Neural crest cell (in vitro differentiated cells): Measurements from ENCODE around the gene ATF1. TPM values are rescaled to one million over a fixed set of nuclear protein-coding genes. Genes with fewer than 3 reads are reported as not detected.

Source experiments
- DNase-seq: peaks from one replicate; pipeline ENCODE4 v3.0.0; 2021; ENCODE audit warnings: low read depth, mixed read lengths, low spot score
- H3K27ac Mint-ChIP-seq: one replicate; pipeline ENCODE4 v1.8.0; 2021; ENCODE audit warnings: mild to moderate bottlenecking, mixed read lengths; ENCODE audit not compliant: unreplicated experiment
- H3K27me3 Mint-ChIP-seq: 2 replicates; pipeline ENCODE4 v1.8.0; 2021; ENCODE audit warnings: low read depth, mild to moderate bottlenecking, mixed read lengths
- H3K36me3 Mint-ChIP-seq: 2 replicates; pipeline ENCODE4 v1.8.0; 2021; ENCODE audit warnings: low read depth, mild to moderate bottlenecking, mixed read lengths
- H3K4me1 Mint-ChIP-seq: 2 replicates; pipeline ENCODE4 v1.8.0; 2021; ENCODE audit warnings: mixed read lengths
- H3K4me3 Mint-ChIP-seq: one replicate; pipeline ENCODE4 v1.8.0; 2021; ENCODE audit warnings: mild to moderate bottlenecking, mixed read lengths
- H3K9me3 Mint-ChIP-seq: 2 replicates; pipeline ENCODE4 v1.8.0; 2021; ENCODE audit warnings: mixed read lengths
- total RNA-seq: library from RNA; stranded (reverse); gene quantifications from 2 replicates; pipeline ENCODE4 v1.2.1, GENCODE V29; 2021
- TF ChIP-seq, protein P1 (sequence below): fragments of 200-600 bp; sonication (generic); conservative IDR thresholded peaks from 2 replicates; pipeline ENCODE4 v1.5.0; 2021; ENCODE audit warnings: antibody characterized with exemption, mild to moderate bottlenecking

ATF1 gene
- total RNA-seq, 1 donor from 2014 or later = 31.7 TPM

DNA sequence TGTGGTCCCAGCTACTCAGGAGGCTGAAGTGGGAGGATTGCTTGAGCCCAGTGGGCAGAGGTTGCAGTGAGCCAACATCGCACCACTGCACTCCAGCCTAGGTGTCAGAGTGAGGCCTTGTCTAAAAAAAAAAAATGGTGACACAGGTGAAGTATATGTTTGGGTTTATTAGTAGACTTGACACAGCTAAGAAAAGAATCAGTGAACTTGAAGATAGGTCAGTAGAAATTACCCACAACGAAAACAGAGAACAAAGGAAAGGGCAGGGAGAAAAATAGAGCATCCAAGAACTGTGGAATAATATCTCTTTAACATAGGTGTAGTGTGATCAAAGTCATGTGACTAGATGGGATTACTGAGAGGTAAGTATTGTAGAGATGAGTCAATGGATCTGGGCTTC lies 23.7 kb downstream of the ATF1 start:
- no peaks in the 10 kb centered on the region for H3K4me1 Mint-ChIP-seq
- H3K36me3 Mint-ChIP-seq = peaks cover 23% of the 10 kb centered on the region
- H3K27me3 Mint-ChIP-seq = no peaks in the 10 kb centered on the region
- H3K4me3 Mint-ChIP-seq = no peak overlapping the region
- TF ChIP-seq, protein P1, sequence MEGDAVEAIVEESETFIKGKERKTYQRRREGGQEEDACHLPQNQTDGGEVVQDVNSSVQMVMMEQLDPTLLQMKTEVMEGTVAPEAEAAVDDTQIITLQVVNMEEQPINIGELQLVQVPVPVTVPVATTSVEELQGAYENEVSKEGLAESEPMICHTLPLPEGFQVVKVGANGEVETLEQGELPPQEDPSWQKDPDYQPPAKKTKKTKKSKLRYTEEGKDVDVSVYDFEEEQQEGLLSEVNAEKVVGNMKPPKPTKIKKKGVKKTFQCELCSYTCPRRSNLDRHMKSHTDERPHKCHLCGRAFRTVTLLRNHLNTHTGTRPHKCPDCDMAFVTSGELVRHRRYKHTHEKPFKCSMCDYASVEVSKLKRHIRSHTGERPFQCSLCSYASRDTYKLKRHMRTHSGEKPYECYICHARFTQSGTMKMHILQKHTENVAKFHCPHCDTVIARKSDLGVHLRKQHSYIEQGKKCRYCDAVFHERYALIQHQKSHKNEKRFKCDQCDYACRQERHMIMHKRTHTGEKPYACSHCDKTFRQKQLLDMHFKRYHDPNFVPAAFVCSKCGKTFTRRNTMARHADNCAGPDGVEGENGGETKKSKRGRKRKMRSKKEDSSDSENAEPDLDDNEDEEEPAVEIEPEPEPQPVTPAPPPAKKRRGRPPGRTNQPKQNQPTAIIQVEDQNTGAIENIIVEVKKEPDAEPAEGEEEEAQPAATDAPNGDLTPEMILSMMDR = no peak
- H3K9me3 Mint-ChIP-seq = peaks cover 5% of the 10 kb centered on the region
- no peak for DNase-seq
- H3K27ac Mint-ChIP-seq = no peak overlapping the region

DNA sequence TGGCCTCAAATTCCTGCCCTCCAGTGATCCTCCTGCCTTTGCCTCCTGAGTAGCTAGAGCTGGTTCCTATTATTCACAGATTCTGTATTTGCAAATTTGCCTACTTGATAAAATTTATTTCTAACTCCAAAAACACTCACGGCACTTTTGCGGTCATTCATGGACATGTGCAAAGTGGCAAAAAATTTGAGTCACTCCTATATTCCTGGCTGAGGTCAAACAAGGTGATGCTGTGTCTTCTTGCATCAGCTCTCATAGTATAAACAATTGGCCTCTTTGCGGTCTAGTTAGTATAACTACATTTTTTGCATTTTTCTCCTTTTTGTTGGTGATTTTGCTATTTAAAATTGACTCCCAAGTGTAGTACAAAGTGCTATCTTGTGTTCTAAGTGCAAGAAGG lies 24.7 kb downstream of the ATF1 start:
- no peaks in the 10 kb centered on the region for H3K4me1 Mint-ChIP-seq
- TF ChIP-seq, protein P1 = no peak

DNA sequence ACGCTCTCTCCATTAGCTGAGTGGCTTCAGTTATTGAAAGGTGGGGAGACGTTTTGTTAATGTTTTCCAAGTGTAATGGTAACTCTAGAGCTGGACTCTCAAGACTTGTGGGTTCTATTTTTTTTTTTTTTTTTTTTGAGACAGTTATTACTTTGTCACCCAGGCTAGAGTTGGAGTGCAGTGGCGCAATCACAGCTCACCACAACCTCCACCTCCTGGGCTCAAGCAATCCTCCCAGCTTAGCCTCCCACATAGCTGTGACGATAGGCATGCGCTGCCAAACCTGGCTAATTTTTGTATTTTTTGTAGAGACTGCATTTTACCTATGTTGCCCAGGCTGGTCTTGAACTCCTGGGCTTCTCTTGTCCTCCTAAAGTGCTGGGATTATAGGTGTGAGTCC lies 26.2 kb downstream of the ATF1 start:
- Mint-ChIP-seq H3K27ac (no peak overlapping the region), H3K4me3 (no peak overlapping the region), H3K36me3 (peaks cover 25% of the 10 kb centered on the region), H3K4me1 (no peaks in the 10 kb centered on the region), H3K27me3 (no peaks in the 10 kb centered on the region), H3K9me3 (peaks cover 5% of the 10 kb centered on the region)
- TF ChIP-seq, protein P1 = no peak
- DNase-seq = no peak

More for the DNA sequence above, 24.7 kb downstream of the ATF1 start:
- Mint-ChIP-seq H3K9me3 (peaks cover 5% of the 10 kb centered on the region), H3K4me3 (no peak overlapping the region), H3K27me3 (no peaks in the 10 kb centered on the region), H3K36me3 (peaks cover 23% of the 10 kb centered on the region), H3K27ac (no peak overlapping the region)
- DNase-seq = no peak

DNA sequence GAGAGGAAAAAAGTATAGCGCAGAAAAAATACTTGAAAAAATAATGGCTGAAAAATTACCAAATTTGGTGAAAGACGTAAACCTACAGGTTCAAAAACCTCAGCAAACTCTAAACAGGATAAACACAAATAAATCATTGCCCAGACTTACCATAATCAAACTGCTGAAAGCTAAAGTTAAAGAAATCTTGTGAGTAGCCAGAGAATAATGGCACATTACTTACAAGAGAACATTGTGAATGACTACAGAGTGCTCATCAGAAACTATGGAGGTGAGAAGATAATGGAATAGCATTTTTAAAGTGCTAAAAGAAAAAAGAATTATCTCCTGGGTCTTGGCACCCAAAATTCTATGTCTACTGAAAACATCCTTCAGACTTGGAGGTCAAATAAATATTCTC lies 36.0 kb downstream of the ATF1 start:
- Mint-ChIP-seq H3K4me3 (no peak overlapping the region), H3K4me1 (no peaks in the 10 kb centered on the region), H3K27me3 (no peaks in the 10 kb centered on the region), H3K9me3 (peaks cover 13% of the 10 kb centered on the region), H3K36me3 (peaks cover 58% of the 10 kb centered on the region), H3K27ac (no peak overlapping the region)
- no peak for DNase-seq
- TF ChIP-seq, protein P1 = no peak

DNA sequence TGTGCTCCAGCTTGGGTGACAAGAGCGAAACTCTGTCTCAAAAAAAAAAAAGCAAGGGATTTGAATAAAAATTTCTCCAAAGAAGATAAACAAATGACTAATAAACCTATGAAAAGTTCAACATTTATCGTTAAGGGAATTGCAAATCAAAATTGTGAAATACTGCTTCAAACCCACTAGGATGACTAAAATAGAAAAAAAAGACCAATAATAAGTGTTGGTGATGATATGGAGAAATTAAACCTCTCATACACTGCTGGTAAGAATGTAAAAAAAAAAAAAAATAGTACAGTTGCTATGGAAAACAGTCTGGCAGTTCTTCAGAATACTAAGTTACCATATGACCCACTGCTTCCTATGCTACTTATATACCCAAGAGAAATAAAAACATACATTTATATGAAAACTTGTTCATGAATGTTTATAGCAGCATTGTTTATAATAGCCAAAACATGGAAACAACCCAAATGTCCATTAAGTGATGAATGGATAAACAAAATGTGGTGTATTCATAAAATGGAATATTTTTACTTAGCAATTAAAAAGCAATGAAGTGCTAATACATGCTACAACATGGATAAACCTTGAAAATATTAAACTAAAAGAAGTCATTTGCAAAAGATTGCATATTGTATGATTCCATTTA lies 39.5 kb downstream of the ATF1 start:
- Mint-ChIP-seq H3K9me3 (peaks cover 13% of the 10 kb centered on the region), H3K4me1 (no peaks in the 10 kb centered on the region), H3K36me3 (peaks cover 39% of the 10 kb centered on the region), H3K4me3 (no peak overlapping the region), H3K27ac (no peak overlapping the region), H3K27me3 (no peaks in the 10 kb centered on the region)
- TF ChIP-seq, protein P1 = no peak
- DNase-seq = no peak
